GM20000 (cell line): ENCODE measurements around the gene HNRNPM.
"Not testable (repeated sequence)": the region's sequence is repeated elsewhere in the genome, so short reads cannot be mapped to it uniquely, and the experiment has no call there.

Source experiments
- DNase-seq: peaks from one replicate; pipeline ENCODE4 v3.0.0; 2012; ENCODE audit warnings: low spot score
- CTCF ChIP-seq: IDR thresholded peaks from 2 replicates; pipeline ENCODE4 v1.5.1; 2012; ENCODE audit warnings: mild to moderate bottlenecking, control low read depth; ENCODE audit errors: extremely low read depth, missing control alignments

The HNRNPM gene

DNA sequence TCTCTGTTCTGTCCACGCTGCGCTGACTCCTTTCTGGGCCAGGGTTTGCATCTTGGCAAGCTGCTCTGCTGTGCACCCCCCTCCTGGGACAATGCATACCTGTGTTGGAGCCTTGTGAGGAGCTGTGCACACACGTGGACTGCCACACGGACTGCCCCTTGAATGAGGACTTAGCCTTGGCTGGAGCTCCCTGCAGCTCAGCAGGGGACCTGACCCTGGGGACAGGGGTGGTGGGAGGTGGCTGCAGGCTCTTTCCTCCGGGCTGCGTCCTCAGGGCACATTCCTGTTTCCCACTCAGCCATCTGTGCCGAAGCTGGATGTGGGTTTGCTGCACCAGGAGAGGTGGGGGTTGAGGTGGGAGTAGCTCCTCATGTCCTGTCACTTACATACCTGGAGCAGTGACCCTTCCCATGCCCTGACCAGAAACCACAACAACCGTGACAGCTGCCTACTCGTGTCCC lies 46.4 kb upstream of the HNRNPM start:
- no peak for TF ChIP-seq CTCF
- DNase-seq = no peak

DNA sequence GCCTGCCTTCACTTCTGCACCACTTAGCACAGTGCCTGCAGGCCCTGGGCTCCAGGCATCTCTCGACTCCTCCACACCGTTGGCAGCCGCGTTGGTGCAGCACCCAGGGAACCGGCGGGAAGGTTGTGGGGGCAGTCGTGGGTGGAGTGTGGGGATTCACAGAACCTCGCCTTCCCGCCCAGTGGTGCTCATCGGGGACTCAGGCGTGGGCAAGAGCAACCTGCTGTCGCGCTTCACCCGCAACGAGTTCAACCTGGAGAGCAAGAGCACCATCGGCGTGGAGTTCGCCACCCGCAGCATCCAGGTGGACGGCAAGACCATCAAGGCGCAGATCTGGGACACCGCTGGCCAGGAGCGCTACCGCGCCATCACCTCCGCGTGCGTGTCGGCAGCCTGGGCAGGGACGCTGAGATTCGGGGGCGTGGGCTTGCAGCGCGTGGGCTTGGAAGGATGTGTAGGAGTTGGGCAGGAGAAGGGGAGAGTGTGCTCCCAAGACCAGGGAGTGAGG lies 45.0 kb upstream of the HNRNPM start:
- peak; percentile 13 for DNase-seq
- no peak for TF ChIP-seq CTCF

DNA sequence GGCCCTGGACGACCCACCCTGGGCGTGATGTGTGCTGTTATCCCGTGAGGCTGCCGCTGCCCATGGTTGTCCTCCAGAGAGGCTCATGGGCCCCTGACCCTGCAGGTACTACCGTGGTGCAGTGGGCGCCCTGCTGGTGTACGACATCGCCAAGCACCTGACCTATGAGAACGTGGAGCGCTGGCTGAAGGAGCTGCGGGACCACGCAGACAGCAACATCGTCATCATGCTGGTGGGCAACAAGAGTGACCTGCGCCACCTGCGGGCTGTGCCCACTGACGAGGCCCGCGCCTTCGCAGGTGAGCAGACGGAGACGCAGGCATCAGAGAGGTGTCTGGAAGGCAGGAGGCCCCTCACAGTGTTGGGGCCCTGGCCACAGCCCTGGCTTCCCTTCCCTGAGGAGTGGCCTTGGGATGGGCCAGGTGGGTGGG lies 42.8 kb upstream of the HNRNPM start:
- no peak for TF ChIP-seq CTCF
- DNase-seq = no peak

GRCh38 chr19:8403098-8403819 lies 41.5 kb upstream of the HNRNPM start:
- no peak for TF ChIP-seq CTCF
- no peak for DNase-seq

- no peak for DNase-seq
- no peak for TF ChIP-seq CTCF
These were observed 41.0 kb upstream of the HNRNPM start for GRCh38 chr19:8403820-8404109.

- DNase-seq = no peak
- TF ChIP-seq CTCF = no peak
These were observed 40.2 kb upstream of the HNRNPM start for GRCh38 chr19:8404391-8405151.

- DNase-seq = not testable (repeated sequence)
These were observed 34.1 kb upstream of the HNRNPM start for GRCh38 chr19:8410718-8411117.
